ENCODE data around the gene TXK.

Gene TXK

GRCh38 chr4:48138511-48138910 is 4.5 kb upstream of the TXK start:
- in situ Hi-C loops (cut with MboI; ENCODE audit: low sequenced_read_pairs), result loop anchor here (25.0 kb wide), 2 partner anchors 399 to 824 kb away; no protein-coding TSS in a partner anchor

- in situ Hi-C loops (cut with MboI; ENCODE audit: low sequenced_read_pairs), result loop anchor here (25.0 kb wide), 2 partner anchors 399 to 824 kb away; no protein-coding TSS in a partner anchor
Measured at GRCh38 chr4:48137846-48138245, 3.8 kb upstream of the TXK start.

- in situ Hi-C loops (cut with MboI; ENCODE audit: low sequenced_read_pairs), result loop anchor here (25.0 kb wide), 2 partner anchors 404 to 829 kb away; no protein-coding TSS in a partner anchor
Measured at GRCh38 chr4:48133669-48134068, 381 bp downstream of the TXK start.

- in situ Hi-C loops (cut with MboI; ENCODE audit: low sequenced_read_pairs), result loop anchor here (25.0 kb wide), 2 partner anchors 406 to 831 kb away; no protein-coding TSS in a partner anchor
Measured at GRCh38 chr4:48131736-48132135, 2.3 kb downstream of the TXK start.

- in situ Hi-C loops (cut with MboI; ENCODE audit: low sequenced_read_pairs), result loop anchor here (25.0 kb wide), 2 partner anchors 407 to 832 kb away; no protein-coding TSS in a partner anchor
Measured at GRCh38 chr4:48130100-48130499, 4.0 kb downstream of the TXK start.

- in situ Hi-C loops (cut with MboI; ENCODE audit: low sequenced_read_pairs), result loop anchor here (25.0 kb wide), 2 partner anchors 408 to 833 kb away; no protein-coding TSS in a partner anchor
Measured at GRCh38 chr4:48129307-48130014, 4.6 kb downstream of the TXK start.

- in situ Hi-C loops (cut with MboI; ENCODE audit: low sequenced_read_pairs), result loop anchor here (25.0 kb wide), 2 partner anchors 409 to 834 kb away; no protein-coding TSS in a partner anchor
Measured at GRCh38 chr4:48127682-48128404, 6.2 kb downstream of the TXK start.

GRCh38 chr4:48127231-48127630 is 6.8 kb downstream of the TXK start:
- in situ Hi-C loops (cut with MboI; ENCODE audit: low sequenced_read_pairs), result loop anchor here (25.0 kb wide), 2 partner anchors 410 to 835 kb away; no protein-coding TSS in a partner anchor

- in situ Hi-C loops (cut with MboI; ENCODE audit: low sequenced_read_pairs), result loop anchor here (25.0 kb wide), 2 partner anchors 411 to 836 kb away; no protein-coding TSS in a partner anchor
Measured at GRCh38 chr4:48126621-48127020, 7.4 kb downstream of the TXK start.

GRCh38 chr4:48124870-48125269 is 9.2 kb downstream of the TXK start:
- in situ Hi-C loops (cut with MboI; ENCODE audit: low sequenced_read_pairs), result loop anchor here (25.0 kb wide), 2 partner anchors 412 to 837 kb away; no protein-coding TSS in a partner anchor

GRCh38 chr4:48122756-48123155 is 11.3 kb downstream of the TXK start:
- in situ Hi-C loops (cut with MboI; ENCODE audit: low sequenced_read_pairs), result no loop called here

GRCh38 chr4:48121180-48121579 is 12.9 kb downstream of the TXK start:
- in situ Hi-C loops (cut with MboI; ENCODE audit: low sequenced_read_pairs), result no loop called here

- in situ Hi-C loops (cut with MboI; ENCODE audit: low sequenced_read_pairs), result no loop called here
Measured at GRCh38 chr4:48120132-48120531, 13.9 kb downstream of the TXK start.

- in situ Hi-C loops (cut with MboI; ENCODE audit: low sequenced_read_pairs), result no loop called here
Measured at GRCh38 chr4:48119646-48120045, 14.4 kb downstream of the TXK start.

GRCh38 chr4:48118081-48118480 is 16.0 kb downstream of the TXK start:
- in situ Hi-C loops (cut with MboI; ENCODE audit: low sequenced_read_pairs), result no loop called here

GRCh38 chr4:48116582-48116981 is 17.5 kb downstream of the TXK start:
- in situ Hi-C loops (cut with MboI; ENCODE audit: low sequenced_read_pairs), result no loop called here

GRCh38 chr4:48114412-48114811 is 19.6 kb downstream of the TXK start:
- in situ Hi-C loops (cut with MboI; ENCODE audit: low sequenced_read_pairs), result no loop called here

- in situ Hi-C loops (cut with MboI; ENCODE audit: low sequenced_read_pairs), result no loop called here
Measured at GRCh38 chr4:48112017-48112667, 21.9 kb downstream of the TXK start.

GRCh38 chr4:48110452-48110978 is 23.5 kb downstream of the TXK start:
- in situ Hi-C loops (cut with MboI; ENCODE audit: low sequenced_read_pairs), result no loop called here

- in situ Hi-C loops (cut with MboI; ENCODE audit: low sequenced_read_pairs), result no loop called here
Measured at GRCh38 chr4:48109413-48110263, 24.4 kb downstream of the TXK start.
